Stimulated activated CD4-positive, alpha-beta T cell treated with anti-CD3 and anti-CD28 coated beads, Interleukin-4, amount 100 ng/mL, for 4 hours (primary cell): Measurements from ENCODE around the gene CALML4.
"Not testable (repeated sequence)": the region's sequence is repeated elsewhere in the genome, so short reads cannot be mapped to it uniquely, and the experiment has no call there.

Source experiments
- DNase-seq, 2 experiments: peaks; one replicate each; pipeline ENCODE4 v3.0.0-alpha.2; 2020

The CALML4 gene

DNA sequence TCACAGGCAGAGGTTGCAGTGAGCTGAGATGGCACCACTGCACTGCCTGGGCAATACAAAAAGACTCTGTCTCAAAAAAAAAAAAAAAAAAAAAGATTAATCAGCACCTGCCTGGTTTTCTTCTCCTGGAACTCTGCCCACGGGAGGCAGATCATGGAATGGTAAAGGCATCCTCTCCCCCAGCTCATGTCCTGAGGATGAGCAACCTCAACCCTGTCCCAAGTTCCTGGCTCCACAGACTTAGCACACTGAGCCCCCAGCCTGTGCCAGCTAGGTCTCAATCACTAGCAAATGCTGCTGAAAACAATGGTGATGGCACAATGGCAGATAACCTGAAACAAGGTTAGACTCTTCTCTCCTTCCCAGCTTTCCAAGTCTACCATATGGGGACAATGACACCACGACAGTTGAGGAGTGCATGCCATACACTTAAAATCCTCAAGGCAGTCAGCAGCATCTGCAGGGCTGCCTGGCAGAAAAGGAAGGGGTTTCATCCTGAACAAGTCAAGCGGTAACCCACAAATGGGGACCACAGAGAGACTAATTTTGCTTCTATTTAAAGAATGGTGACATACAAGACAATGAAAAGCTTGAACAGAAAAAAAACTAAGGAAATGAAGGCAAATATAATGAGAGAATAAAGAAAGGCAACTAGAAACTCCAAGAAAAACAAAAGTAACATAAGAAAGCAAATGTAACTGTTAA lies 19.6 kb upstream of the CALML4 start:
- DNase-seq, result no peak

DNA sequence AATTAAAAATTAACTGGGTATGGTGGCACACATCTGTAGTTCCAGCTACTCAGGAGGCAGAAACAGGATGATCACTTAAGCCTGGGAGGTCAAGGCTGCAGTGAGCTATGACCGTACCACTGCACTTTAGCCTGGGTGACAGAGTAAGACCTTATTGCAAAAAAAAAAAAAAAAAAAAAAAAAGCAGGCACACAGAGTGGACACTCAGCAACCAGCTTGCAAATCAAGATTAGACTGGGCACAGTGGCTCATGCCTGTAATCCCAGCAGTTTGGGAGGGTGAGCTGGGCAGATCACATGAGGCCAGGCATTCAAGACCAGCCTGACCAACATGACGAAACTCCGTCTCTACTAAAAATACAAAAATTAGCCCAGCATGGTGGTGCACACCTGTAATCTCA lies 19.0 kb upstream of the CALML4 start:
- no peak for DNase-seq

- no peak for DNase-seq
Measured at GRCh38 chr15:68223171-68223570, 18.0 kb upstream of the CALML4 start.

GRCh38 chr15:68222432-68222743 lies 17.3 kb upstream of the CALML4 start:
- not testable (repeated sequence) for DNase-seq

DNA sequence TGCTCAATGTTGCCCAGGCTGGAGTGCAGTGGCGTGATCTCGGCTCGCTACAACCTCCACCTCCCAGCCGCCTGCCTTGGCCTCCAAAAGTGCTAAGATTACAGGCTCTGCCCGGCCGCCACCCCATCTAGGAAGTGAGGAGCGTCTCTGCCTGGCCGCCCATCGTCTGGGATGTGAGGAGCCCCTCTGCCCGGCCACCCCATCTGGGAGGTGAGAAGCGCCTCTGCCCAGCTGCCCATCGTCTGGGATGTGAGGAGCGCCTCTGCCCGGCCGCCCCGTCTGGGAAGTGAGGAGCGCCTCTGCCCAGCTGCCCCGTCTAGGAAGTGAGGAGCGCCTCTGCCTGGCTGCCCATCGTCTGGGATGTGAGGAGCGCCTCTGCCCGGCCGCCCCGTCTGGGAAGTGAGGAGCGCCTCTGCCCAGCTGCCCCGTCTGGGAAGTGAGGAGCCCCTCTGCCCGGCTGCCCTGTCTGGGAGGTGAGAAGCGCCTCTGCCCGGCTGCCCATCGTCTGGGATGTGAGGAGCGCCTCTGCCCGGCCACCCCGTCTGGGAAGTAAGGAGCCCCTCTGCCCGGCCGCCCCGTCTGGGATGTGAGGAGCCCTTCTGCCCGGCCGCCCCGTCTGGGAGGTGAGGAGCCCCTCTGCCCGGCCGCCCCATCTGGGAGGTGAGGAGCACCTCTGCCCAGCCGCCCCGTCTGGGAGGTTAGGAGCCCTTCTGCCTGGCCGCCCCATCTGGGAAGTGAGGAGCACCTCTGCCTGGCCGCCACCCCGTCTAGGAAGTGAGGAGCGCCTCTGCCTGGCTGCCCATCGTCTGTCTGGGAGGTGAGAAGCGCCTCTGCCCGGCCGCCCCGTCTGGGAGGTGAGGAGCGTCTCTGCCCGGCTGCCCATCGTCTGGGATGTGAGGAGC lies 16.6 kb upstream of the CALML4 start:
- not testable (repeated sequence) for DNase-seq

GRCh38 chr15:68220967-68221366 lies 15.8 kb upstream of the CALML4 start:
- DNase-seq, result no peak

DNA sequence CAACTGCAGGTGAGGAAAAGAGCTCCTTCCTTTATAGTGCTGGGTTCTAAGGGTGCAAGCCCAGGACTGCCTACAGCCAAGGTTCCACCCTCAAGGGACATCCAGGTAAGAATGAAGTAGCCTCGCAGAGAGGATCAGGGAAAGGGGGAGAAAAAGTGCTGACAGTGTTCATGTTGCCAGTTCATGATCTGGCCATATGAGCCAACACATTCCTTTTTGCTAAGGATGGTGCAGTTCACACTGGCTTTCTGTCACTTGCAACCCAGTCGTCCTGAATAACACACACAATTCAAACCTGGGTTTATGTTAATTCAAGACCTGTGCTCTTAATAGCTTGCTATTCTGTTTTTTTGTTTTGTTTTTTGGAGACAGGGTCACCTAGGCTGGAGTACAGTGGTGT lies 15.4 kb upstream of the CALML4 start:
- DNase-seq, result no peak

DNA sequence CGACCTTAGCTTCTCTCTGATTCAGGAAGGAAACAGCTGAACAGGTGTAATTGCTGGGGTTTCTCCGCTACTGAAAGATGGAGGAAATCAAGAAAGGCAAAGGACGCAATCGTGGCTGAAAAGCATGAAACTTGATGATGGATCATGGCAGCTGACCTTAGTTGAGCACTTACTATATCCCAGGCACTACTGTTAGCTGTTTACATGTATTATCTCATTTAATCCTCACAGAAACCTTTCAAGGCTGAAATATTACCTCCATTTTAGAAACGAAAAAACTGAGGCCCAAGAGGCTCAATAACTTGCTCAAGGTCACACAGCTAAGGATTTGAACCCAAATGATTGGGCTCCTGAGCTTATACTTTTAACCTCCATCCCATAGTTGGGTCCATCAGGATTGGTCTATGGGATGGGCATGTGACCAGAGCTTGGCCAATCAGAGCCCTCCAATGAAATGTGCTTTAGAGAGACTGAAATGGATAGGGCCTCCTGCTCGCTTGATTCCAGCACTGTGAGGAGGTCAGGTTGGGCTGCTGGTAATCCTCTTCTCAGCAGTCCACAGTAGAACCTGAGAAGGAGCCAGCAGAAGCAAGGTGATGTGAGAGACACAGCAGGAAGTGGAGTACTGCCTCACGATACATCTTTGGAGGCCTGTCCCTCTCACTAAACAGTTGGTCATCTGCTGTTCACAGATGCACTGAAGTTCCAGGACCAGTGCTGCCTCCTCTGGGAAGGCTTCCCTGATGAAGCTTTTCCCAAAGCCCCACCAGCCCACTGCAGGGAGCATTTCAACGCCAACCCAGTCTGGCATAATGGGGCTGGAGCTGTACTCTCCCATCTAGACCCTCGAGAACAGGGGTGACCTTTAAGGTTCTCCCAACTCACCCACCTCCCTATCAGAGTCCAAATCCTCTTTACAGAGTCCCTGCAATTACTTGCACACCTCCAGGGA lies 14.0 kb upstream of the CALML4 start:
- DNase-seq, result no peak

GRCh38 chr15:68218331-68218730 lies 13.2 kb upstream of the CALML4 start:
- no peak for DNase-seq

- DNase-seq, result no peak
Measured at GRCh38 chr15:68217341-68217740, 12.2 kb upstream of the CALML4 start.

DNA sequence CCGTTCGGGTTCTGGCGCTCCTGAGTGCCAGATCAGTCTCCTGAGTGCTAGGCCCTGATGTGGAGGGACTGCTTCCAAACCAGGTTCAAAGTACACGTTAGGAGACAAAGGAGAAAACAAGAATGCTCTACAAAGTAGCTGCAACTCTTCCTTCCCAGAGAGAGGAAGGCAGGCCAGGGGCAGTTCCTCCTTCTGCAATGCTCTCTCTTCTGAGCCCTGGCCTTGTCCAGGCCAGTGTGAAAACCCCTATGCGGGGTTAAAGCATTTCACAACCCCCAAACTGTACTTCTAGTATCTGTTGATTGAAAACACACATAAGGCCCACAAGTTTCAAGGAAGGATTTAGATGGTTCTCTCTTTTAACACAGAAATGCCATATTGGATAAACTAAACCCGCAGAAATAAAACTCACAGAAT lies 9.7 kb upstream of the CALML4 start:
- DNase-seq, result no peak

- DNase-seq, result no peak
Measured at GRCh38 chr15:68213991-68214837, 9.1 kb upstream of the CALML4 start.

DNA sequence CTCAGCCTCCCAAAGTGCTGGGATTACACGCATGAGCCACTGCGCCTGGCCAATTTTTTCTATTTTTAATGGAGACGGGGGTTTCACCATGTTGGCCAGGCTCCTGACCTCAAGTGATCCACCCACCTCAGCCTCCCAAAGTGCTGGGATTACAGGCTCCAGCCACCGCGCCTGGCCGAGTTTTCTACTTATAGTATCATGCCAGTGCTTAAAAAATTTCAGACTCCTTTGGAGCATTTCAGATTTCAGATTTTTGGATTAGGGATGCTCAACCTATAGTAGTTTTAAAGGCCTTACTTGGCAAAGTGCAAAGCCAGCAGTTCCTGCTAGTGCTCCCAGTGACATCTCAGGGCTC lies 8.3 kb upstream of the CALML4 start:
- not testable (repeated sequence) for DNase-seq

DNA sequence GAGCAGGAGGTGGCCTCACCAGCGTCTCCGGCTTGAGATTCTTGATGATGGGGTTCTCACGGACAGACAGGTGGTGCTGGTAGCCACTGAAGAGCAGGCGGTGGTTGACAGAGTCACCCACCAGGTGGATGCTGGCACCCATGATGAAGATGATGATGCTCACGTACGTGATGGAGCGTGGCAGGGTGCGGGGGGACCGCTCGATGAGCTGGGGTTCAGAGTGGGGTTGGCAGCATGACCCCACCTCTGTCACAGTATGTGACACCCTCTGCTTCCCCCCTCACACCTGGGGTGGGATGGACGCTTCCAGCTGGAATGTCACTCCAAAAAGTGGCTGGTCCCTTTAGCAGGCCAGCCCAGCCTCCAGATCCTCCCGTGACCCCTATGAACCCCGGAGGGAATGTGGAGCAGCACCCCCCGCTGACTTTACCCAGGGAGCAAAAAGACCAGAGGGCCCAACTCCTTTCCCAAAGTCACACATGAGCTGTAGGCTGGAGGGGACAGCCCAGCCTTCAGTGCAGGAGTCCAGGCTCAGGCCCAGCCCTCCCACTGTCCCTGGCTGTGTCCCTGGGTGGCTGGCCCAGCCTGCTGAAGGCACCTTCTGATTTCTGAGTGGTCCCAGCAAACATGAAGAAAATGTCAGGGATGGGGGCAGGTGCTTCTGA lies 6.7 kb upstream of the CALML4 start:
- no peak for DNase-seq

- peak; percentile 27 to 50 for DNase-seq
Measured at GRCh38 chr15:68210821-68211655, 5.9 kb upstream of the CALML4 start.

DNA sequence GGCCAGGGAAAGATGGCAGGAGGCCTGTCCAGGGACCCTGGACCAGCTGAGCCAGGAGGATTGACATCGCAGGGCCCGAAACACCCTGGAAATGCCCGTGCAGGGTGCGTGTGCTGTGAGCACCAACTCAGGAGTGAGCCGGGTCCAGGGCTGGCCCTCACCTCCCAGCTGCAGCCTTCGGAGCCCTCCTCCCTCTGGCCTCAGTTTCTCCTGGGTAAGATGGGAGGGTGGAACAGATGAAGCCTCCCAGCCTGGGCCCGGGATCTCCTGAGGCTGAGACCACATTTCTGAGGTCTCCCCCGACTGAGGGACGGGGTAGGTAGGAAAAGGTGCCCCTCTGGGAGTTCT lies 5.3 kb upstream of the CALML4 start:
- DNase-seq, result no peak

- peak; percentile 26 to 63 for DNase-seq
Measured at GRCh38 chr15:68209735-68210408, 4.7 kb upstream of the CALML4 start.

DNA sequence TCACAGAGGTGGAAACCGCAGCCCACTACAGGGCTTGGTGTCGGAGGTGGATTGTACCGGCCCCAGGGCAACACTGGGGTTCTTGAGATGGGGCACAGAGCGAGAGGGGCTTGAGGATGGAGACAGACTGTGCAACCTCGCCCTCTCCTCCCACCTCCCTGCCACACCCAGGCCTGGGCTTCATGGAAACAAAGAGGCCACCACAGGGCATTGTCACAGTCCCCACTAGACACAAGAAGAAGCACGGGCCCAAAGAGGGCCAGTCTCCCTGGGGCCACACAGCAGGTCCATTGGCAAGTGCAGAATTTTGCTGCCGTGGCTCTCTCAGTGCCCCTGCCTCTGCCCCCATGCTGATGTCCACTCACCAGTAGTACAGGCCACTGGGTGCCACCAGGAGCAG lies 4.1 kb upstream of the CALML4 start:
- no peak for DNase-seq

- DNase-seq, result peak in 1 of 2 experiments; percentile 24
Measured at GRCh38 chr15:68208636-68209240, 3.6 kb upstream of the CALML4 start.

DNA sequence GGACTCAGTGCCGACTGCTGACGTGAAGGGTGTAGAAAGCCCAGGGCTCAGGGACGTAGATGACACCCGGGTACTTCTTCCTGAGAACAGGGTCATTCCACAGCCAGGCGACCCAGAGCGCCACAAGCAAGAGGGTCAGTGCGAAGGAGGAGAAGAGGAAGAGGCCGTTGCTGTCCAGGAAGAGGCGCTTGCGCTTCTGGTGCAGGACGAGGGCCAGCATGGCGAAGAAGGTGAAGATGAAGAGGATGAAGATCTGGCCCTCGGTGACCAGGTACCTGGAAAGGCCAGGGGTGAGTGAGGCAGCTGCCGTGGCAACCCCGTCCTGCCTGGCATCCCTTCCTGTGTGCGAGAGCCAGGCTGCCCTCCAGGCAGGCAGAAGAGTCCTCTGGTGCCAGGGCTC lies 3.0 kb upstream of the CALML4 start:
- no peak for DNase-seq
